Activated T-cell treated with anti-CD3 and anti-CD28 coated beads for 4 hours (primary cell): ENCODE results near the gene ZNF772.
"Not testable (repeated sequence)": the region's sequence is repeated elsewhere in the genome, so short reads cannot be mapped to it uniquely, and the experiment has no call there.

Experiments used
- DNase-seq: peaks from one replicate; pipeline ENCODE4 v3.0.0-alpha.2; 2020

The ZNF772 gene

GRCh38 chr19:57477191-57478008 lies at the start of gene ZNF772:
Gene ZNF772, minus strand, starts transcription at chr19:57477566. Its CDS starts 257 bp downstream, at chr19:57477309.
- DNase-seq, result peak; percentile 77

- not testable (repeated sequence) for DNase-seq
Observed at GRCh38 chr19:57518021-57518420, 40.7 kb upstream of the ZNF772 start.

GRCh38 chr19:57515255-57515654 lies 37.9 kb upstream of the ZNF772 start:
- no peak for DNase-seq

- no peak for DNase-seq
Observed at GRCh38 chr19:57512845-57513244, 35.5 kb upstream of the ZNF772 start.

GRCh38 chr19:57511484-57511883 lies 34.1 kb upstream of the ZNF772 start:
- DNase-seq, result no peak

- DNase-seq, result no peak
Observed at GRCh38 chr19:57506163-57506562, 28.8 kb upstream of the ZNF772 start.

- not testable (repeated sequence) for DNase-seq
Observed at GRCh38 chr19:57500400-57500799, 23.0 kb upstream of the ZNF772 start.

- peak; percentile 90 for DNase-seq
Observed at GRCh38 chr19:57499680-57500395, 22.5 kb upstream of the ZNF772 start, which contains the start of gene ZNF773. Gene ZNF773, plus strand, starts transcription at chr19:57499938. Its CDS starts 143 bp downstream, at chr19:57500081.

- not testable (repeated sequence) for DNase-seq
Observed at GRCh38 chr19:57499332-57499679, 21.9 kb upstream of the ZNF772 start.

- not testable (repeated sequence) for DNase-seq
Observed at GRCh38 chr19:57488299-57488644, 10.9 kb upstream of the ZNF772 start.

GRCh38 chr19:57487477-57488298 lies 10.3 kb upstream of the ZNF772 start, which contains the start of gene ZNF419:
Gene ZNF419, plus strand, starts transcription at chr19:57487750. Its CDS starts 201 bp downstream, at chr19:57487951.
- peak; percentile 90 for DNase-seq

GRCh38 chr19:57473646-57474045 lies 3.7 kb downstream of the ZNF772 start:
- DNase-seq, result no peak

- no peak for DNase-seq
Observed at GRCh38 chr19:57466489-57466888, 10.9 kb downstream of the ZNF772 start.

- DNase-seq, result no peak
Observed at GRCh38 chr19:57465680-57466381, 11.5 kb downstream of the ZNF772 start.

- no peak for DNase-seq
Observed at GRCh38 chr19:57452307-57452706, 25.1 kb downstream of the ZNF772 start.

- no peak for DNase-seq
Observed at GRCh38 chr19:57443121-57443696, 34.2 kb downstream of the ZNF772 start.

- no peak for DNase-seq
Observed at GRCh38 chr19:57441979-57442752, 35.2 kb downstream of the ZNF772 start.

- DNase-seq, result no peak
Observed at GRCh38 chr19:57438925-57439324, 38.4 kb downstream of the ZNF772 start.

GRCh38 chr19:57437931-57438330 lies 39.4 kb downstream of the ZNF772 start:
- no peak for DNase-seq

- no peak for DNase-seq
Observed at GRCh38 chr19:57436417-57436816, 40.9 kb downstream of the ZNF772 start.
